Measurements from ENCODE around the gene ZBTB16.

- TF ChIP-seq CTCF (optimal IDR thresholded peaks at IDR 0.05 in 1 of 3, IDR thresholded peaks at IDR 0.05 in 1 of 3, conservative IDR thresholded peaks at IDR 0.05 in 1 of 3; ENCODE audit: extremely low read depth in 1 of 3, insufficient read depth in 2 of 3, low read length in 3 of 3) (no peak), EZH2 (IDR thresholded peaks at IDR 0.05; ENCODE audit: low read length) (no peak)
Observed at GRCh38 chr11:114047327-114047726, 12.2 kb upstream of the ZBTB16 start.
